ENCODE measurements around the gene FABP7.

The FABP7 gene

DNA sequence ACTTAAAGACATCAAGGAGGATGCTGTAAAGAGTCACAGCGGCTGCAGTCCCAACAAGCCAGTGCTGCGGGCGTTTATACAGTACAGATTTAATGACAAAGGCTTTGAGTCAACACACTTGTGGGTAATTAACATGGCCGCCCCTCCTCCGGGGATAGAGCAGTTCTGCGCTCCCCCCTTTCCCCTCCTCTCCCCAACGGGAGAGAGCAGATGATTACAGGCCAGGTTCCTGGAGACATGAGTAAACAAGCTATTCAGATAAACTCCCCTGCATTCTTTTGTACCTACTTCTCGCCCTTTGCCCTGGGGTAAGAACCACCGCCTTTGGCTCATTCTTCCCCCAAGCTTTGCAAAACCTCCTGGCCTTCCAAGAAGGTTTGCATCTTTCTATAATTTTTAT, 23.6 kb upstream of the FABP7 start:
- in situ Hi-C loops (cut with MboI; ENCODE audit: low sequenced_read_pairs): no loop called here

DNA sequence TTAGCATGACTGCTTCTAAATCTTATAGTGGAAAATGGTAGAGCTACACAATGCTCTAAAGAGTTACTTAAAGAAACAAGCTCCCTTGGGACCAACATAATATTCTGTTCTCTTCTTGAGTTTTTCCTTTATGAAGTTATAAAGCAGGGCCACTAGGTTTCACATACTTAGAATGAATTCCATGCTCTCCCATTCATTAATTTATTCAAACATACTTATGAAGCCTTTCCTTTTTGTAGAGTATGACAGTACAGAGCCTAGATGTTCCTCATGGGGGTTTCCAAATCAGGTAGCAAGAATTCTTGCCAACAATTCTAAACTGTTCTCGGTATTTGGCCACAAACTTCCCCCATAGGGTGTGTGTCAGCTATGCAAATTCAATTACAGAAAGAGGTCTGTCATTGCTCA, 20.6 kb upstream of the FABP7 start:
- in situ Hi-C loops (cut with MboI; ENCODE audit: low sequenced_read_pairs): no loop called here

DNA sequence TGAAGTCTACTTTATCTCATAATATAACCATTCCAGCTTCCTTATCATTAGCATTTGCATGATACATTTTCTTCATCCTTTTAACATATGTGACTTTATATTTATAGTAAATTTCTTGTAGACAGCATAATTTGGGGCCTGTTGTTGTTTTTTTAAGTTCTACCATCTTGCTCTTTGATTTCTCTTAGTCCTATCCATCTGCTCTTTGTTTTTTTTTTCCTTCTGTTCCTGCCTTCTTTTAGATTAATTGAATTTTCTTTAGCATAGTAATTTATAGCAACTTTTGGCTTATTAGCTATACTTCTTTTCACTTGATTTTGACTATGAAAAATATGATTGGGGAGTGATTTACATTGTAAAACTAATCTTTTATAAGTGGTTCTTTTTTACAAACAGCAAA, 19.2 kb upstream of the FABP7 start:
- in situ Hi-C loops (cut with MboI; ENCODE audit: low sequenced_read_pairs): no loop called here

DNA sequence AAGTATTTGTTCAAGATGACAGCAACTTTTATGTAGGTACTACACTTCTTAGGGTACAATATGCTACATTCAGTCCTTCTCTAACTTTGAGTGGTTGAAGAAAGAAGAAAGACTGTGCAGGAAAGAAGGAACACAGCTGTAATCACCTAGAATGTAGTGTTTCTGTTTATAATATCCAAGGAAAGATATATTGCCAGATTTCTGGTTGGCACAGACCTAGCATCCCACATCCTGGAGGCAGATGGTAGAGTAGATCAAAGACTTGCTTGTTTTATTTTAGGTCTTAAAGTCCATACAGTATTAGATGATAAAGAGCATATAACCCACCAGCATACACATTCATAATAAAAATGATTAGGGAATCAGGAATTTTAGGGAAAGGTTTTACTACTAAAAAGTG, 13.3 kb upstream of the FABP7 start:
- in situ Hi-C loops (cut with MboI; ENCODE audit: low sequenced_read_pairs): no loop called here

DNA sequence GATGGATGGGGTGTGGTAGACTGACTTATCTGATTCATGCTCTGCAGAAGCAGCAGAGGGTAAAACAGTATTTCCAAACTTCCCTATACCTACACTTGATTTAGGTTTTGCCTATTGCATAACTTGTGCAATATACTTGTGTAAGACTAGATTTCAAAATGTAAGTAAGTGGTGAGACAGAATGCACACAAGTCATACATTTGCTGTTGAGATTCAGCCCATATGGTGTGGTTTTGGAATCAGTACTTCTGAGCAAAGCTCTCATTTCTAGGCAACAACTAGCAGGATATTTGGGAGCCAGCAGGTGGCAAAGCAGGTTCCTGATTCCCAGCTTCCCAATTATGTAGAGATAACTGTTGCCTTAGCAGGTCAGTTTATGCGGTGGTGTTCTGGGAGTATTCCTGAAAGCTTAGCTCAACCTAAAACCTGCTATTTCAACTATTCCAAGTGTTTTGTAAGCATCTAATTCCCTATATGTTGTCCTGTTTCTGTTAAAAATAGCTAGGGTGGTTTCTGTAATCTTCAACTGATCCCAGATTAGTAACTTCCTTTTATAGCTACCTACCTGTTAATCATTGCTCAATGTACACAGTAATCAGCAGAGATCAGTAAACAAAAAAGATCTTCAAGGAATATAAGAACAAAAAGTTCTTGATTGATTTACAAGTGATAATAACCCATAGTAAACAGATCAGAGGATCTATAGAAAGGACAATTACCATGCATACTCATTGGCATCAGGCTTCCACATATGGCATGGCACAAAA, 8.5 kb upstream of the FABP7 start:
- in situ Hi-C loops (cut with MboI; ENCODE audit: low sequenced_read_pairs): no loop called here

DNA sequence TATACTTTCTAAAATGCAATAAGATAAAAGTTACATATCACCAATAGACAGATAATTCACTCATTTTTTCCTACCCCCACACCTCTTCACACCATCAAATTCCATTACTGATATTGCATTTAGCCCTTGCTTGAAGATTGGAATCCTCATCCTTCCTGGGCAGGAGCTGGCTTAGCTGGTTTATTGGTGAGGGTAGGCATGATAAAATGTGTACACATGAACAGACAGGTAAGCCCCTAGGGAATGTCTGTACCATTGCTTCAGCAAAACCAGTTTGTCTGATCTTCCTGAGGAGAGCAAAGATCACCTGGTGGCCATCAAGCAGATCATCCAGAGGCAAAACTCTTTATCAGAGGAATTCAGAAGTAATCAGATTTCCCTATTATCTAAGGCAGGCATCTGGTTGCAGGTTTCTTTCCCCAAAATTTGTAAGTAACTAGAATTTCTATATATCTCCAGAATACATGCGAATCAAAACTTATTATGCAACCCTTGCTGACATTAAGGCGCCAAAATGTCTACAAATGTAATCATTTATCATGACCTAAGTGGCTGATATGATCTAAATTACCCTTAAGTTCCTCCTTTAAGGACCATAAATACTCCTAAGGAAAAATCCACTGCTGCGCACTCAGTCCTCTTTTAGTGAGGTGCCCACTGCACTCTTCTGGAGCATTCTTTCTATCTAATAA, 6.6 kb upstream of the FABP7 start:
- in situ Hi-C loops (cut with MboI; ENCODE audit: low sequenced_read_pairs): no loop called here

DNA sequence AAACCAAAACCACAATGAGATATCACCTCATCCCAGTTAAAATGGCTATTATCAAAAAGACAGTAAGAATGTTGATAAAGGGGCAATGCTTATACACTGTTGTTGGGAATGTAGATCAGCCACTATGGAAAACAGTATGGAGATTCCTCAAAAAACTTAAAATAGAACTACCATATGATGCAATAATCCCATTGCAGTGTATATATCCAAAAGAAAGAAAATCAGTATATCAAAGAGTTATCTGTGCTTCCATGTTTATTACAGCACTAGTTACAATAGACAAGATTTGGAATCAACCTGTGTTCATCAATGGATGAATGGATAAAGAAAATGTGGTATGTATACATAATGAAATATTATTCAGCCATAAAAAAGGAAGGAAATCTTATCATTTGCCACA, 3.5 kb upstream of the FABP7 start:
- in situ Hi-C loops (cut with MboI; ENCODE audit: low sequenced_read_pairs): no loop called here

DNA sequence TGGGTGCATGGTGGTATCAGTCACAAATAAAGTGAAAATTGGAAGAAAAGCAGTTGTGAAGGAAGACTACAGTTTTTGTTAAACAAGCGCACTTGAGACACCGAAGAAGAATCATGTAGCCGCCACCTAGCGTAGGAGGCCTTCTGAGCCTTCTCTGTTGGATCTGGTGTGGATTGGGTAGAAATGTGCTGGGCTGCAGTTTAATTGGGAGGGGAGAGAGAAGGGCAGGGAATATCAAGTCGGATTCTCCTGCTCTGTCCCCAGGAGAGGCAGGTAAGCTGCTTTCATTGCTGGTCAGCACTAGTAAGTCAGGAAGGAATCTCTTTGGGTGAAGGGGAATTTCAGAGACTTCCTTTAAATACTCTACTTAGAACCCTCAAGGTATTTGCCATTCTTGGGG, 1.2 kb upstream of the FABP7 start:
- in situ Hi-C loops (cut with MboI; ENCODE audit: low sequenced_read_pairs): no loop called here

DNA sequence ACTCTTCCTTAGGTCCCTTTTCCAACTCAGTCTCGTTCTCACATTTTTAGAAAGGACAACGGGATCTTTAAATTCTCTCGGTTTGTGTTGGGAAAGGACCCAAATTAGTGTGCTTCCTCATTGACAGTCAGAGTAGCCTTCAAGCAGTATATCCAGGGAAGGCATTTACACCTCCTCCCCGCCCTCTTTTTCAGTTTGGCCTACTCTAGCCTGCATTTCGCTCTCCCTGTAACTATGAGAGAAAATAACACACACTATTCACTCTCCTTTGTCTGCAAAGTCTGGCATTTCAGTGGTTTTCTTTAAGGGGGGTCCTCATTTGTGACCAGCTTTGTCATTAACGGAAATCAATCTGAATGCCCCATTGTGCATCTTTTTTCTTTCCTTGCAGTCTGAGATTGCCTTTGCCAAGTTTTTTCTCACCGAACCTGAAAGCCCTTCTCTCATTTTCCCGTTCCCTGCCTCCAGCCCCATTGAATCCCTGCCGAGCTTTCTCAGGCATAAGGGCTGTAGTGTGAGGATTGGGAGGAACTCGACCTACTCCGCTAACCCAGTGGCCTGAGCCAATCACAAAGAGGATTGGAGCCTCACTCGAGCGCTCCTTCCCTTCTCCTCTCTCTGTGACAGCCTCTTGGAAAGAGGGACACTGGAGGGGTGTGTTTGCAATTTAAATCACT, 393 bp upstream of the FABP7 start:
- in situ Hi-C loops (cut with MboI; ENCODE audit: low sequenced_read_pairs): no loop called here

DNA sequence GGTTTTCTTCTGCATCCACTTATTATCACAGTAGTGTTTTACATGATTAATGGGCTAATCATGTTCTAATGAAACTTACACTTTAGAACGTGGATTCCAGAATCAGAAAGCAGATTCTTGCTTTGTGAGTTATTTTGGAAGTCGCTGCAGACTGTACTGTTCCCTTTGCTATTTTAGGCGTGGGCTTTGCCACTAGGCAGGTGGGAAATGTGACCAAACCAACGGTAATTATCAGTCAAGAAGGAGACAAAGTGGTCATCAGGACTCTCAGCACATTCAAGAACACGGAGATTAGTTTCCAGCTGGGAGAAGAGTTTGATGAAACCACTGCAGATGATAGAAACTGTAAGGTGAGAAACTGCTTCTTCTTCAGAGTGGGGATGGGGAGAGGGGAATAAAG, 598 bp downstream of the FABP7 start:
- in situ Hi-C loops (cut with MboI; ENCODE audit: low sequenced_read_pairs): no loop called here

DNA sequence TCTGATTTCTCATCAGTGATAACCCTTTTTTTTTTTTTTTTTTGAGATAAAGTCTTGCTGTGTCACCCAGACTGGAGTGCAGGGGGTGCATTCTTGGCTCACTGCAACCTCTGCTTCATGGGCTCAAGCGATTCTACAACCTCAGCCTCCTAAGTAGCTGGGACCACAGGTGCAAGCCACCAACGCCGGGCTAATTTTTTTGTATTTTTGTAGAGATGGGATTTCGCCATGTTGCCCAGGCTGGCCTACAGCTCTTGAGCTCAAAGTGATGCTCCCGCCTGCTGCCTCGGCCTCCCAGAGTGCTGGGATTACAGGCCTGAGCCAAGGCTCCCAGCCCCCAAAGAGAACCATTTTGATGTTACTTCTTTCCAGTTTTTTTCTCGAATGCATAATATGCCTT, 2.2 kb downstream of the FABP7 start:
- in situ Hi-C loops (cut with MboI; ENCODE audit: low sequenced_read_pairs): no loop called here

DNA sequence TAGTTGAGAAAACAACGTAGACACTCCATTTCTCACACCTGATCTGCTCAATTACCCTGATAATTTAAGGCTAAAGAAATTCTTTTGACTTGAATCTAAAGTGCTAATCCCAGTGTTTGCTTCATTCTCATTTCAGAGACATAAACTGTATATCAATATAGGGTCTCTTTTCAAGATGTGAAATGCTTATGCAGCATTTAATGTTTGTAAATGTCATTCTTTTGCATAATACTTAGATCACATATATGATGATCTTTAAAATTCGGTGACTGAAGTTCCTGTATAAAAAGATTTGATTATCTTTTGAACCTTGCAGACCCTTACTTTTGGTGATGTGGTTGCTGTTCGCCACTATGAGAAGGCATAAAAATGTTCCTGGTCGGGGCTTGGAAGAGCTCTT, 3.9 kb downstream of the FABP7 start:
- in situ Hi-C loops (cut with MboI; ENCODE audit: low sequenced_read_pairs): no loop called here

DNA sequence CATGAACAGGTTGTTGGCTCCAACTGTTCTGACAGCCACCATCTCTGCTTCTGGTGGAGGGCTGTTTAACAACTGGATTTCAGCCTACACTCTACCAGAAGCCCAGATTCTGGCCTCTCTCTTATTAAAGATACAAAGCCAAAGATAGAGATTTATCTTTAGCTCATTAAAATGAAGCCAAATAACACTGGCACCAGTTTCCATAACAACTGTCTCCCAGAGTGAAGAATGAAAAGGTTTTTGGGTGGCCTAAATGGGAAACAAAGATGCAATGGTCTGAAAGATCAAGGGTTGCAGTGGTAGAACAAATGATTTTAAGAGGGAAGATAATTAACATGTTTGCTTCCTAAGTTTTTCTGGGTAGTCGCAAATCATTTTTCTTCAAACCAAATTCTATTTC, 6.4 kb downstream of the FABP7 start:
- in situ Hi-C loops (cut with MboI; ENCODE audit: low sequenced_read_pairs): no loop called here

DNA sequence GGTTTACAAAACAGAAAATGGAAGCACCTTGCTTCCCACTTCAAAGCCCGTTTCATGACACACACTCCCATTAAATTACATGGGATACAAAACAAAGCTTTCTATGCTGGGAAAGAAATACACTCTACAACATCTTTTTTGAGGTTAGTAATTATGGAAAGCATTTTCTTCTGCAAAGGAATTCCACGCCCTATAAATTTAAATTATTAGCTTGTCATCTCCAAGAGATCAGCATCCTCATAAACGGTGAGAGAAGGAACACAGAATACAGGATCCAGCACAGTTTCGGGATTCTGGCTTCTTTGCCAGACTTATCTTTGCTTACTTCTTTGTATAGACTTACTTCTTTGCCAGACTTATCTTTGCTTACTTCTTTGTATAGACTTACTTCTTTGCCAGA, 8.2 kb downstream of the FABP7 start:
- in situ Hi-C loops (cut with MboI; ENCODE audit: low sequenced_read_pairs): no loop called here

DNA sequence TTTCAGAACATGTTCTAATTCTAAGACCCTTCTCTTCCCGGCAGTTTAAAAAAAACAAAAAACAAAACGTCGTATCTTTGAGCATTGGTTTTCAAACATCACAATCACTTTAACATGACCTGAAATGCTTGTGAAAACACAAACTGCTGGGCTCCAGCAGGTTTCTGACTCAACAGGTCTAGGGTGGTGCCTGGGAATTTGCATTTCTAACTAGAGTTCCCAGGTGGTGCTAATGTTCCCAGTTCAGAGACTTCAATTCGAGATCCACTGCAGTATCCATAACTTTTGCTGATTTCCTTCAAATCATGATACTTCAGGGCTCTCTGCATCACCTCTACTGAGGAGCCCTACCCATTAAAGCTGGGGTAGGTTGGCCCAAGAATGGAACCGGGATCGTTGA, 8.7 kb downstream of the FABP7 start:
- in situ Hi-C loops (cut with MboI; ENCODE audit: low sequenced_read_pairs): no loop called here

DNA sequence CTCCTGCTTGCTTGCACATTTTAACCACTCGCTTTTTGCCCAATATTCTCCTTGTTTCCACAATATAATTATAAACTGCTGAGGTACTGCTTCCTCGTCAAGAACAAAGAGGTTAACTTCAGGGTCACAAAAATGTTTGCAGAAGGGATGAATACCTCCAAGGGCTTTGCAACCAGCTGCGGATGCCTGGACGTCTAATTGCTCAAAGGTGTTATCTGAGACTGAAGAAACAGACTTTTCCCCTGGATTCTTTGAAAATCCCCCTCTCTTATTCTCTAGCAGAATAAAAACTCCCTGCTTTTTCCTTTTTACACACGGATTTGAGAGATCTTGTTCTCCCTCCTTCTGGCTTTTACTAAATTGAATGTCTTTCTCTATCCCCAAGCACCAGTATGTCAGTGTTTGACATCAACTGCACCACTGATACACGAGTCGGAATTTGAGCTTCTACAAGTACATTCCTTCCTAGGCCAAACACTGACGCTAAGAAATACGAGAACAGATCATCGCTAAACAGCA, 9.2 kb downstream of the FABP7 start:
- in situ Hi-C loops (cut with MboI; ENCODE audit: low sequenced_read_pairs): no loop called here

DNA sequence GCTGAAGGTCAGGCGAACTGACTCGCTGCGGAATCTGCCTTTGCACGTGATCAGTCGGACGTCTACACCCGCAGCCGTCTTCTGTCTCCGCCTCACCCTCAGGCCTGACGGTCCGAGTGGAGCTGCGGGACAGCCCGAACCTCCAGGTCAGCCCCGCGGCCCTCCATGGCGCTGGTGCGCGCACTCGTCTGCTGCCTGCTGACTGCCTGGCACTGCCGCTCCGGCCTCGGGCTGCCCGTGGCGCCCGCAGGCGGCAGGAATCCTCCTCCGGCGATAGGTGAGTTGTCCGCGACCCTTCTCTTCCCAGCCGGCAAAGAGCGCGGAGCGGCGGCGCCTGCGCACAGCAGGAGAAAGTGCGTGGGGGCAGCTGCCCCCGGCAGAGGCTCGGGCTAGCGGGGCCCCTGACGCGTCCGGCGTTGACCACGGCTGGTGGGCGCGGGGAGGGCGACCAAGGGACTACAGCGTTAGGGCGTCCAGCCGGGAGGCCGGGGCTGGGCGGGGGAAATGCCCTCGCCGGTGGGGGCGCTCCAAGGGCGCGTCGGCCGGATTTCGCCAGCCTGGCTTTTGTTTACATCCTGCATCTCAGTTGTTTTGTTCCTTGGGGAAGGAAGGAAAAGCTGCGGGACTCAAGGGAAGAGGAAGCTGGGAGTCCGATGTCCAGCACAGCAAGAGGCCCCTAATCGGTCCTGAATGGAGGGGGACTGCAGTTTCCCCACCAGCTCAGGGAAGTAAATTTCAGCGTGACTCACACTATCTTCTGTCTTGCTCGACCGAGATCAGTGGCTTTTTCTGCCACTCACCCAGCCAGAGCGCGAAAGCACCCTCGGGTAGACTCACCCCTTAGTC, 9.9 kb downstream of the FABP7 start, which contains the start of gene SMPDL3A:
TSS of gene SMPDL3A (plus strand) at position 77 of the 846 bp plus-strand sequence. CDS start at position 166, 89 bp downstream.
- in situ Hi-C loops (cut with MboI; ENCODE audit: low sequenced_read_pairs): no loop called here

DNA sequence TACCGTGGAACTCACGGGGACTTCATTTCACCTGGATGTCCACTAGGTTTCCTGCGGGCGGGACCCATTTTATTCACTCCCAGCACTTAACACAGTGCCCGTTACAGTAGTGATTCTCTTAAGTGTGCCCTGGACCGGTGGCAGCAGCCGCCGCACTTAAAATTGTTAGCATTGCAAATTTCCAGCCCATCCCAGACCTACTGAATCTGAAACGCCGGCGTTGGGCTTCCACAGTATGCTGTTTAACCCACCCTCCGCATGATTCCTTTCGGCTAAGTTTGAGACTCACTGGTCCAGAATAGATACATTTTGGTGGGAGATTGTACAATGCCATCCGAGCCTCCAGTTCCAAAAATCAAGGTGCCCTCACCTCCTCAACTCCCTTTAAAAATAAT, 10.5 kb downstream of the FABP7 start:
- in situ Hi-C loops (cut with MboI; ENCODE audit: low sequenced_read_pairs): no loop called here

DNA sequence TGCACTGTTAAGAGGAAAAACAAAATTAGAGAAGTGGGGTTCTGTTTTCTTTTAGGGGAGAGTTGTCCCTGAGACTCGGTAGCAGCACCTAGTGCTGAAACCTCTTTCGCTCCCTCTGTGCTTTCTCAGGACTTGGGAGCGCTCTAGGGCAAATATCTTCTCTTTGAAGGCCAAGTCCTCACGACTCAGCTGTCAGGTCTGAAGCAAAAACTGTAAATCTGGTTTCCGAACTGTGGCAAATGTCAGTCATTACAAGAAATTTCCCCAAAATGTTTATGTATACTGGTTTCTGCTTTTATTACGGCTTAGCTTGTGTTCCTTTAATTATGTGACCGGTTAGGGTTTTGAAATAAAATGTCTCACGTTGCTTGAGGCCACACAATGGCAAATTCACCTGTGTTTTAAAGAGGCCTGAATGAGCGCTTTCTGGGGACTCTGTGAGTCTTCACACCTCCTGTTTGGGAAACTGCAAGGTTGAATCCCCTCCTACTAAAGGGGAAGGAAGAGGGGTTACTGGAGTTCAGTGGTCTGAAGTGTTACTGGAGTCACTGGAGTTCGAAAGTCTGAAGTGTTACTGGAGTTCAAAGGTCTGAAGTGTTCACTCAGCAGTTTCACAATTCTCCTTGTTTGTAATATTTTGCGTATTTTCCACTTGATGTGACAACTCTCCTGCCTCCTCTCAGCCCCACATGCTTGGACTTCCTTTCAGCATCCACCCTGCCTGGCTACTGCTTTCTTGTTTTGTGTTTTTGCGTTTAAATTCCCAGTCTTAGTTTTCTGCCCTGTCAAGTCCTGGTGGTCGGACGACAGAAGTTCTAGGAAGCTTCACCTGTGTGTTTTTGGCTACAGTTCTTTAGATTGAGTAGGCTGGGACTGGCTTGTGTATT, 11.2 kb downstream of the FABP7 start:
- in situ Hi-C loops (cut with MboI; ENCODE audit: low sequenced_read_pairs): no loop called here

DNA sequence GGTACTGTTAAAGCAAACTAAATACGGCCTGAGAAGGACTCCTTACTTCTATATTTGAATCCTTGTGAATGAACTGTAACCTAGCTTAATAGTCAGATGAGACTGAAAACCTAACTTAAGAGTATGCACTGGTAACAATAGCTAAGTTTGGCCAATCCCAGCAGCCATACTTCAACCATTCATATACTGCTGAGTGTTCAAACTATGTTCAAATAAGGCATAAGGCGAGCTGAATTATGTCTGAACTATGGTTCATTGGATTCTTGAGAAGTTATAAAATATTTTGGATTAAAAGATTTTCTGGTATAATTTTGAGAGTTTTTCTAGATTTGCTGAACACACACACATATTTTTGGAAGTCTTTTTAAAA, 11.8 kb downstream of the FABP7 start:
- in situ Hi-C loops (cut with MboI; ENCODE audit: low sequenced_read_pairs): no loop called here

All from hTERT RPE-1 (cell line).